ENCODE results near the gene GCNT1.

The GCNT1 gene

GRCh38 chr9:76539180-76539579 lies 80.2 kb downstream of the GCNT1 start:
- no peak for DNase-seq (ENCODE audit: low spot score)

- DNase-seq (ENCODE audit: low spot score): no peak
Observed at GRCh38 chr9:76542360-76542759, 83.4 kb downstream of the GCNT1 start.

DNA sequence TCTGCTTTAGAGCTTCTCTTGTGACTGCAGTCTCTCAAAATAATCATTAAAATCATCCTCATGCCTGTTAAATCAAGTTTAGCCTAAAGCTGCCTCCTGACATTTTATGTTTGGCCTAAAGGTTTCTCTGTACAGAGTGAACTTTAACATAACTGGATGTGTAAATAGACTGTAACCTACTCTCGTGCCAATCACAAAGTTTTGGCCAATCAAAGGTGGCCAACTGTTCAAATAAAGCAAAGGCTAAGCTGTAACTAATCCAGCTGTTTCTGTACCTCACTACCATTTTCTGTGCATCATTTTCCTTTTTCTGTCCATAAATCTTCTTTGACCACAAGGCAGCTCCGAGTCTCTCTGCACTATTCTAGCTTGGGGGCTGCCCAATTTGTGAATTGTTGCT lies 86.2 kb downstream of the GCNT1 start:
- DNase-seq (ENCODE audit: low spot score): no peak

- no peak for DNase-seq (ENCODE audit: low spot score)
Observed at GRCh38 chr9:76552181-76552580, 93.2 kb downstream of the GCNT1 start.

DNA sequence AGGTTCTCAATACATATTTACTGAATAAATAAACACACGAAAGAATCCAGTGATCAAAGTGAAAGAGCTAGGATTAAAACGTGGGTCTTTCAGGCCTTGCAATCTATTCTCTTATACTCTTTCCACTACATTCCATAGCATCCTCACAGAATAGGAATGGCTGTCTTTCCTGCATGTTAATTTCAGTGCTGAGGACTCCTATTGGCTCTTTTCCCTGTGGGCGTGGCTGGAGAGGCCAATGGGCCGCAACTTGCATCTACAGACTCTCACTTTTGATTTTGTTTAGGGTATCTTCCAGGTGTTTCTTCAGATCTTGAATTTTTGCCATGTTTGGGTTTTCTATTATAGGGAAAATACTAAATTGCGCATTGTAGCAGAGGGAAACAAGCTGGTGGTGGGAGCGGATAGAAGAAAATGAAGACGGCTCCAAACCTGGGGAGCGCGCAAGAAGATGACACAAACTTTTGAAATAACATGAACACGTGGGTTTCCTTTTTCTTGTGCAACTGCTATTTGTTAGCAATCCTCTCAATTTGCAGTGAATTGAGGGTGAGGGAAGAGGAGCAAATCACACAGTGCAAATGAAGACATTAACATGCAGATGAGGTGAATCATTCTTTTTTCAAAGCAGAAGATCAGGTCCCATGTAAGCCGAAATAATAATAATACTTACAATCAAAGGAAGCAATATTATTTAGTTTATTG lies 93.9 kb downstream of the GCNT1 start:
- no peak for DNase-seq (ENCODE audit: low spot score)

DNA sequence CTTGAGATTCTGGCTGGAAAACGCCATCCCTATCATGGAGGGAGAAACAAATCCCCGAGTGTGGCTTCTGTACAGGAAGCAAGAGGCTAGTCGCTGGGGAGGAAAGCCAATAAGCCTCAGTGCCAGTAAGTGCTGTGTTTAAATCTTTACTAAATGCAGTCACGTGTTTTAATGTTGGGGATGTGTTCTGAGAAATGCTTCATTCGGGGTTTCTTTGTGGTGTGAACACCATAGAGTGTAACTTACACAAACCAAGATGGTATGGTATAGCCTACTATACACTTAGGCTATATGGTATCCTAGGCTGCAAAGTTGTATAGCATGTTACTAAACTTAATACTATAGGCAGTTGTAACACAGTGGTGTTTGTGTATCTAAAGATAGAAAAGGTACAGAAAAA lies 94.7 kb downstream of the GCNT1 start:
- DNase-seq (ENCODE audit: low spot score): no peak

Measured in left forelimb (tissue), 1 donor.